Left lung (tissue), 10 donors: ENCODE measurements around the gene SAA1. TPM values are rescaled to one million over a fixed set of nuclear protein-coding genes. Genes with fewer than 3 reads are reported as not detected.

Experiments used
- ATAC-seq: fragments of 200-7000 bp; cut with Tn5 transposase; one replicate; pipeline ENCODE4 v1.9.1; 2020; ENCODE audit warnings: moderate library complexity
- DNase-seq, 4 donors: peaks; one replicate each; pipeline ENCODE4 v3.0.0-alpha.2; 2013 to 2020
- H3K27ac ChIP-seq, 2 donors: fragments of 200-600 bp; sonication (generic) in 1 of 2; one replicate each; pipeline versions ENCODE4 v1.5.0 to v1.8.0; 2020 to 2021
- H3K27me3 ChIP-seq, 2 donors: fragments of 200-600 bp; sonication (generic) in 1 of 2; one replicate each; pipeline versions ENCODE4 v1.5.0 to v1.8.0; 2020 to 2021
- H3K36me3 ChIP-seq, 2 donors: fragments of 200-600 bp; sonication (generic) in 1 of 2; one replicate each; pipeline versions ENCODE4 v1.5.0 to v1.8.0; 2020 to 2021
- H3K4me1 ChIP-seq, 2 donors: fragments of 200-600 bp; one replicate each; pipeline ENCODE4 v1.8.0; 2021
- H3K4me3 ChIP-seq, 2 donors: fragments of 200-600 bp; sonication (generic) in 1 of 2; one replicate each; pipeline versions ENCODE4 v1.5.0 to v1.8.0; 2020 to 2021; ENCODE audit warnings: mild to moderate bottlenecking in 1 of 2
- H3K9me3 ChIP-seq, 2 donors: fragments of 200-600 bp; sonication (generic) in 1 of 2; one replicate each; pipeline versions ENCODE4 v1.5.0 to v1.8.0; 2020 to 2021
- CTCF ChIP-seq, 2 donors: fragments of 200-600 bp; sonication (generic) in 1 of 2; IDR thresholded peaks; one replicate each; pipeline versions ENCODE4 v1.5.0 to v1.8.0; 2021; ENCODE audit warnings: antibody characterized with exemption in 2 of 2
- intact Hi-C, 2 donors: fragments of 100-400 bp; cut with DNase I; formaldehyde crosslinking; loops; one replicate each; pipeline versions ENCODE4 v1.11.2 to v1.14.2; 2022
- polyA plus RNA-seq, 6 donors: library from polyadenylated mRNA; unstranded; fragments of 120-200 nt; gene quantifications; one replicate each; pipeline ENCODE4 v1.2.1, GENCODE V29; 2013; ENCODE audit not compliant: insufficient read length in 6 of 6
- total RNA-seq, 2 donors: library from RNA; stranded (reverse); fragmentation: NEBNext Ultra II Directional; extraction: Animal tissue kit (Norgen Biotek cat#: 25700); gene quantifications; one replicate each; pipeline ENCODE4 v1.2.1, GENCODE V29; 2021
- donor health status: DM: no; HTN: yes; CAD: no.
- donor health status: DM: no; HTN: no; CAD: no.

The SAA1 gene
- total and polyA plus RNA-seq, 8 donors = 0.58 to 194 TPM; not detected in 6

DNA sequence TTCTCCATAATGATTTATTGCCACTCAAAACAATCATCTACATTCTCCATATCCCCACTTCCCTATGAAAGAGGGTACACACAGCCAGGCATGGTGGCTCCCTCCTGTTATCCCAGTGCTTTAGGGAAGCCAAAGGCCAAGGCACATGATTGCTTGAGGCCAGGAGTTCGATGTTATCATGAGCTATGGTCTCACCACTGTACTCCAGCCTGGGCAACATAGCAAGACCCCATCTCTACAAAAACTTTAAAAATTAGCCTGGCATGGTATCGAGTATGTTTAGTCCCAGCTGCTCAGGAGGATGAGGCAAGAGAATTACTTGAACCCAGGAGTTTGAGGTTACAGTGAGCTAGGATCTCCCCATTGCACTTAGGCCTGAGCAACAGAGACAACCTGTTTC, 49.8 kb downstream of the SAA1 start:
- H3K36me3 ChIP-seq = peaks cover 0 to 7% of the 10 kb centered on the region in 2 donors

DNA sequence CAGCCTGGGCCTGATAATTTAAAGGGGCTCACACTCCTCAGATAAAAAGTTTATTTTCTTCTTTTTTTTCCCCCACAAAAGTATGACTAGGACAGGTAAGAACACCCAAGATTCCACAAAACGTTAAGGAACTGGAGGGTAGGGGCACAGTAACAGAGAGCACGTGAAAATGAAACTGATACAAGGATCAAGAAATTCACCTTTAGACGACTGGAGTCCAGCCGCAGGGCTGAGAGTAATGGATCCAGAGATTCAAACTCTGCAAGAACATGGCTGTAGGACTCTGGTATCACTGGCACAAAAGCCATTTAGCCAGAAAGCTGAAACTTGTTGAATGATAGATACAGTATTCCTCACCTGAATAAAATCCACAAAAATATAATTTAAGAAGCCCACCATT, 51.5 kb downstream of the SAA1 start:
- Histone ChIP-seq H3K27ac (no peak overlapping the region), H3K27me3 (no peaks in the 10 kb centered on the region), H3K4me3 (no peak overlapping the region), H3K9me3 (no peaks in the 10 kb centered on the region), H3K36me3 (no peaks in the 10 kb centered on the region), H3K4me1 (peaks cover 16 to 59% of the 10 kb centered on the region in 2 donors)
- TF ChIP-seq CTCF (IDR thresholded peaks at IDR 0.05) = no peak
- DNase-seq = no peak
- no peak for ATAC-seq
- intact Hi-C loops = no loop called here

More for the DNA sequence above, 49.8 kb downstream of the SAA1 start:
- TF ChIP-seq CTCF (IDR thresholded peaks at IDR 0.05) = no peak
- Histone ChIP-seq H3K4me1 (peaks cover 11 to 62% of the 10 kb centered on the region in 2 donors), H3K27ac (no peak overlapping the region), H3K27me3 (no peaks in the 10 kb centered on the region), H3K9me3 (no peaks in the 10 kb centered on the region), H3K4me3 (no peak overlapping the region)
- intact Hi-C loops = no loop called here
- no peak for DNase-seq
- ATAC-seq = no peak

Other genes with a start within 250 kb of the SAA1 start
- under 1 TPM; 0.26 TPM for gene TPH1, start 220.0 kb upstream of the SAA1 start, total RNA-seq
- 1 to 10 TPM; 1.6 to 3.1 (median 2.4) TPM for gene TPH1, start 220.0 kb upstream of the SAA1 start, polyA plus RNA-seq
- 10 to 100 TPM in 1 of 2 donors, 1 to 10 TPM in 1; 9.5 to 13.7 TPM for gene SAAL1, start 160.2 kb upstream of the SAA1 start, total RNA-seq
- 10 to 100 TPM; 33.9 to 48.3 (median 37.5) TPM for gene SAAL1, start 160.2 kb upstream of the SAA1 start, polyA plus RNA-seq
- under 1 TPM; 0.15 to 0.21 TPM for gene MRGPRX3, start 133.7 kb upstream of the SAA1 start, total RNA-seq
- gene MRGPRX3, start 133.7 kb upstream of the SAA1 start, polyA plus RNA-seq = not detected
- not detected for gene MRGPRX4, start 93.4 kb upstream of the SAA1 start, total RNA-seq
- not detected for gene MRGPRX4, start 93.4 kb upstream of the SAA1 start, polyA plus RNA-seq
- 1 to 10 TPM in 1 of 2 donors, not detected in 1; 3.7 TPM for gene SAA4, start 29.5 kb upstream of the SAA1 start, total RNA-seq
- not detected for gene SAA4, start 29.5 kb upstream of the SAA1 start, polyA plus RNA-seq
- 10 to 100 TPM in 1 of 2 donors, under 1 TPM in 1; 0.38 to 92.5 TPM for gene SAA2, start 17.6 kb upstream of the SAA1 start, total RNA-seq
- under 1 TPM in 3 of 6 donors, not detected in 3; 0.20 to 0.23 (median 0.22) TPM for gene SAA2, start 17.6 kb upstream of the SAA1 start, polyA plus RNA-seq
- gene HPS5, start 55.9 kb downstream of the SAA1 start, total RNA-seq = 10 to 100 TPM; 23.8 to 25.3 TPM
- gene HPS5, start 55.9 kb downstream of the SAA1 start, polyA plus RNA-seq = 10 to 100 TPM; 19.4 to 25.2 (median 21.4) TPM
- gene GTF2H1, start 56.3 kb downstream of the SAA1 start, total RNA-seq = 10 to 100 TPM; 30.6 to 41.3 TPM
- gene GTF2H1, start 56.3 kb downstream of the SAA1 start, polyA plus RNA-seq = 10 to 100 TPM; 58.8 to 73.3 (median 65.0) TPM
- gene LDHA, start 128.3 kb downstream of the SAA1 start, total RNA-seq = 100 to 1,000 TPM; 288 to 550 TPM
- gene LDHA, start 128.3 kb downstream of the SAA1 start, polyA plus RNA-seq = 100 to 1,000 TPM; 283 to 453 (median 386) TPM
- gene LDHC, start 146.1 kb downstream of the SAA1 start, total RNA-seq = under 1 TPM in 1 of 2 donors, not detected in 1; 0.82 TPM
- 1 to 10 TPM in 2 of 6 donors, under 1 TPM in 2, not detected in 2; 0.16 to 1.5 (median 0.69) TPM for gene LDHC, start 146.1 kb downstream of the SAA1 start, polyA plus RNA-seq
- not detected for gene LDHAL6A, start 189.6 kb downstream of the SAA1 start, total RNA-seq
- gene LDHAL6A, start 189.6 kb downstream of the SAA1 start, polyA plus RNA-seq = under 1 TPM; 0.51 to 0.94 (median 0.69) TPM